ENCODE measurements around the gene MREG.

- TF ChIP-seq CTCF (conservative IDR thresholded peaks at IDR 0.05): no peak
- no peak for TF ChIP-seq ZFX (IDR thresholded peaks at IDR 0.05)
Observed at GRCh38 chr2:216021768-216022565, 8.6 kb upstream of the MREG start.

All from C4-2B (cell line).